Ovary (tissue), 3 donors: Measurements from ENCODE around the gene LARGE1.

Source experiments
- EP300 ChIP-seq: sonication (generic); formaldehyde crosslinking; IDR thresholded peaks from one replicate; pipeline ENCODE4 v1.6.1; 2017; ENCODE audit warnings: antibody characterized with exemption
- POLR2A ChIP-seq: fragments of 450-650 bp; IDR thresholded peaks from one replicate; pipeline ENCODE4 v1.6.1; 2017; ENCODE audit warnings: antibody characterized with exemption, mild to moderate bottlenecking, moderate library complexity
- TF ChIP-seq, protein P1 (sequence below), 3 donors: fragments of 450-650 bp in 2 of 3; fragments of 200-600 bp in 1 of 3; IDR thresholded peaks; one replicate each; pipeline versions ENCODE4 v1.5.1 to v1.8.0; 2016 to 2022; ENCODE audit warnings: antibody characterized with exemption in 3 of 3, mild to moderate bottlenecking in 1 of 3
- donor health status: DM: no; HTN: no; CAD: no.

DNA sequence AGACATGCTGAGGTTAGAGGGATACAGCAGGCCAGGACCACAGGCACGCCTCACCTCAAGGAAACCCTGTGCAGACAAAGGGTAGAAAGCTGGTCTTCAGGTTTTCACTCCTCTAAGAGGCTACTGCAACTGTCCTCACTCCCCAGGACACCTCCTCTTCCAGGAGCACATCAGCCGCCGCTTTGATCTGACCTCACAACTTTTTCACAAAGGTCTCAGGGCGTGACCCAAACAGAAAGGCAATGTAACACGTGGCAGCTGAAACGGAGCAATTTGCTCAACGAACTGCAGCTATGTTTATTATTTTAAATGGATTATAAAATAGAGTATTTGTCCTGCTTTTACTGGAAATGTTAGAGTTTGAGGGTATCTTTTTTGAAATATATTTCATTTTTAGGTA lies 46.1 kb downstream of the LARGE1 start:
- TF ChIP-seq, protein P1, sequence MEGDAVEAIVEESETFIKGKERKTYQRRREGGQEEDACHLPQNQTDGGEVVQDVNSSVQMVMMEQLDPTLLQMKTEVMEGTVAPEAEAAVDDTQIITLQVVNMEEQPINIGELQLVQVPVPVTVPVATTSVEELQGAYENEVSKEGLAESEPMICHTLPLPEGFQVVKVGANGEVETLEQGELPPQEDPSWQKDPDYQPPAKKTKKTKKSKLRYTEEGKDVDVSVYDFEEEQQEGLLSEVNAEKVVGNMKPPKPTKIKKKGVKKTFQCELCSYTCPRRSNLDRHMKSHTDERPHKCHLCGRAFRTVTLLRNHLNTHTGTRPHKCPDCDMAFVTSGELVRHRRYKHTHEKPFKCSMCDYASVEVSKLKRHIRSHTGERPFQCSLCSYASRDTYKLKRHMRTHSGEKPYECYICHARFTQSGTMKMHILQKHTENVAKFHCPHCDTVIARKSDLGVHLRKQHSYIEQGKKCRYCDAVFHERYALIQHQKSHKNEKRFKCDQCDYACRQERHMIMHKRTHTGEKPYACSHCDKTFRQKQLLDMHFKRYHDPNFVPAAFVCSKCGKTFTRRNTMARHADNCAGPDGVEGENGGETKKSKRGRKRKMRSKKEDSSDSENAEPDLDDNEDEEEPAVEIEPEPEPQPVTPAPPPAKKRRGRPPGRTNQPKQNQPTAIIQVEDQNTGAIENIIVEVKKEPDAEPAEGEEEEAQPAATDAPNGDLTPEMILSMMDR (IDR thresholded peaks at IDR 0.05) = no peak
- TF ChIP-seq POLR2A (no peak), EP300 (no peak)
